NCI-H82 (cell line): ENCODE data around the gene PRKAR1B.

ENCODE experiments used
- DNase-seq: peaks from one replicate; lab custom pipeline; 2025; lab: John Stamatoyannopoulos, UW

Gene PRKAR1B

DNA sequence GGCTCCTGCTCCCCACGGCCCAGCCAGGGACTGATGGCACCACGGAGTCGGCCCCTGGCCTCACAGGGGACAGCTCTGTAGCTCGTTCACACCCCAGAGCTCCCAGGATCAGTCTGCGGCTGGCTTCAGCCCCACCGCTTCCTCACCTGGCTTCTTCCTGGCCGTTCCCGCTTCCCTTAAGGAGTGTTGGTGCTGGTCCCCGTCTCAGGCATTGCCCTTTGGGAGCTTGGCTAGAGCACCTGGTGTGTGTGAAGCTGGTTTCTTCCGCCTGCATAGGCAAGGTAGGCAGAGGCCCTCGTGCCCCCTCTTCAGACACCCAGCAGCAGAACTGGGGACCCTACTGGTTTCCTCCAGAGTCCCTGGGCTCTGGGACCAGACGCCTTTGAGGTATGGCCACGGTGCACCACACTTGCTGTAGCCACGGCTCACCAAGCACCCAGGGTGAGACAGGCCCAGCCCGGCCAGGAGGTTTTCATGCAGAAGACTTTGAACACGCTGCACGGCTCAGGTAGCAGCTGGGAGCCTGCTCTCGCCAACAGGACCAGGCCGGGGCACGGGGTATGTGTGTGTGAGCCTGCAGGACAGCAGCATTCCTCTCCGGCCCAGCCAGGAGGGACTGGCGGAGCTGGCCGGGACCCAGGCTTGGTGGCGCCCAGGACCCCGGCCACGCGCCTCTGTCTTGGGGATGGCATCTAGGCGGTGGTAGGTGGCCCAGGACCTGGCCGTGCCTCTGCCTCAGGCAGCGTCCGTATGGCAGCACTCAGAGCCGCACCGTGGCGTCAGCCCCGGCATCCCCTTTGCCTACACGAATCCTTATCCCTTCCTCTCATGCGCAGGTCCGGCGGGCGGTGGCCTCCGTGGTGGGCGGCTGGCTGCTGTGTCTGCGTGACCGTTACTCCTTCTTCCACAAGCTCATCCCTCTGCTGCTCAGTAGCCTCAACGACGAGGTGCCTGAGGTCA is 13.2 kb upstream of the PRKAR1B start:
- no peak for DNase-seq

GRCh38 chr7:739455-739982 is 12.4 kb upstream of the PRKAR1B start:
- DNase-seq, result no peak

GRCh38 chr7:738723-739454 is 11.8 kb upstream of the PRKAR1B start:
- DNase-seq, result no peak

DNA sequence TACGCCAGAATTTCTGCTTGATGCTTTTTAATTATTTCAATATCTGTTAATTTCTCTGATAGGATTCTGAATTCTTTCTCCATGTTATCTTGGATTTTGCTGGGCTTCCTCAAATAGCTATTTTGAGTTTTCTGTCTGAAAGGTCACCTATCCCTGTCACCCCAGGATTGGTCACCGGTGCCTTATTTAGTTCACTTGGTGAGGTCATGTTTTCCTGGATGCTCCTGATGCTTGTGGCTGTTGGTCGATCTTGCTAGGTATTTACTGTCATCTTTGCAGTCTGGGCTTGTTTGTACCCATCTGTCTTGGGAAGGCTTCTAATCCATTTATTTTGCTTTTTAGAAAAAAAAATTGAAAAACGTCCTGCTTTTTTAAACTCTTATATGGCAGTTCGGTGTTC is 11.2 kb upstream of the PRKAR1B start:
- DNase-seq, result no peak

GRCh38 chr7:734808-735207 is 7.7 kb upstream of the PRKAR1B start:
- no peak for DNase-seq

GRCh38 chr7:734214-734613 is 7.1 kb upstream of the PRKAR1B start:
- peak; percentile 5 for DNase-seq

DNA sequence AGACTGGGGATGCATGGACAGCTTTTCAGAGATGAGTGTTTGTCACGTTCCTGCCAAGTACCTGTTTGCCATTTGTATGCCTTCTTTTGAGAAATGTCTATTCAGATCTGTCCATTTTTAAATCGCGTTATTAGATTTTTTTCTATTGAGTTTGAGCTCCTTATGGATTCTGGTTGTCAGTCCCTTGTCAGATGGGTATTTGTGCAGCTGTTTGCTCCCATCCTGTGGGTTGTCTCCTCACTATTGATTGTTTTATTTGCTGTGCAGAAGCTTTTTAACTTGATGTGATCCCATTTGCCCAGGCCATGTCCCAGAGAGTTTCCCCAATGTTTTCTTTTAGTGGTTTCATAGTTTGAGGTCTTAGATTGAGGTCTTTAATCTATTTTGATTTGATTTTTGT is 5.5 kb upstream of the PRKAR1B start:
- no peak for DNase-seq

DNA sequence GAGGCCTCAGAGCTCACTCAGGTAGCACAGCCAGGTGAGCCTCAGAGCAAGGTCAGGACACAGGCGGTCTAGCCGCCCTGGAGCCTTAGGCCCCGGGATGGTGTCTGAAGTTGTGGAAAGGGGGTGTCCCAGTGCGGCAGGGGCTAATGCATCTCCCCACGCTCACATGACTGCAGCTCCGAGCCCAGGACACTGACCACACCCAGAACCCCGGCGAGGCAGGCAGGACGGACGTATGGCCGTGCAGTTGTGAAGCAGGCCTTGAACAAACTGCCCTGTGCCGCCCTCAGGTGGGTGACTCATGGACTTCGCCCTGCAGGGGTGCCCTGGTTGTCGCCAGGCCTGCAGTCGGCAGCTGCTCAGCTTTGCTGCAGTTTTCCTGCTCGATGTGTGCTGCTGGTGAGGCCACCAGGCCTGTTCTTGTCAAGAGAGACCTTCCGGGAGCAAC is 5.0 kb upstream of the PRKAR1B start:
- DNase-seq, result no peak

DNA sequence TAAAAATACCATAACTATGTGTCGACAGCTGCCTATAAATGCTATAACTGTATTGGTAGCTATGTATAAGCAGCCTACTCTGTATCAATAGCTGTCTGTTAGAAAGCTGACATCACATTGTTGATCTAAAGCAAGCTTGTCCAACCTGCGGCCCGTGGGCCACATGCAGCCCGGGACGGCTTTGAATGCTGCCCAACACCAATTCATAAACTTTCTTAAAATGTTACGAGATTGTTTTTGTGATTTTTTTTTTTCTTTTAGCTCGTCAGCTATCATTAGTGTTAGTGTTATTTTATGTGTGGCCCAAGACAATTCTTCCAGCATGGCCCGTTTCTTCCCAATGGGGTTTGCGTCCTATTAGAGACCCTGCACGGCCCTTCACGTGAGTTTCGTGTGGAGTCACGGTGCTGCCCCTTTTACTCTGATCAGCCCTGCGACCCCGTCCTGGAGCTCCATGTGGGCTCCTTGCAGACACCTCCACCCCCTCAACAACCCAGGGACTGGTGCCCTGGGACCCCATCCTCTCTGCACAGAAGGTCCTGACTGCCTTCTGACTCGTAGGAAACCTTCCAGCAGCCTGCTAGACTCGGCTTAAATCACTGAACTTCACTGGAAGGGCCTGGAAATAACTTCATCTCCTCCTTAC is 4.5 kb upstream of the PRKAR1B start:
- no peak for DNase-seq

GRCh38 chr7:730501-731439 is 3.7 kb upstream of the PRKAR1B start:
- DNase-seq, result no peak

DNA sequence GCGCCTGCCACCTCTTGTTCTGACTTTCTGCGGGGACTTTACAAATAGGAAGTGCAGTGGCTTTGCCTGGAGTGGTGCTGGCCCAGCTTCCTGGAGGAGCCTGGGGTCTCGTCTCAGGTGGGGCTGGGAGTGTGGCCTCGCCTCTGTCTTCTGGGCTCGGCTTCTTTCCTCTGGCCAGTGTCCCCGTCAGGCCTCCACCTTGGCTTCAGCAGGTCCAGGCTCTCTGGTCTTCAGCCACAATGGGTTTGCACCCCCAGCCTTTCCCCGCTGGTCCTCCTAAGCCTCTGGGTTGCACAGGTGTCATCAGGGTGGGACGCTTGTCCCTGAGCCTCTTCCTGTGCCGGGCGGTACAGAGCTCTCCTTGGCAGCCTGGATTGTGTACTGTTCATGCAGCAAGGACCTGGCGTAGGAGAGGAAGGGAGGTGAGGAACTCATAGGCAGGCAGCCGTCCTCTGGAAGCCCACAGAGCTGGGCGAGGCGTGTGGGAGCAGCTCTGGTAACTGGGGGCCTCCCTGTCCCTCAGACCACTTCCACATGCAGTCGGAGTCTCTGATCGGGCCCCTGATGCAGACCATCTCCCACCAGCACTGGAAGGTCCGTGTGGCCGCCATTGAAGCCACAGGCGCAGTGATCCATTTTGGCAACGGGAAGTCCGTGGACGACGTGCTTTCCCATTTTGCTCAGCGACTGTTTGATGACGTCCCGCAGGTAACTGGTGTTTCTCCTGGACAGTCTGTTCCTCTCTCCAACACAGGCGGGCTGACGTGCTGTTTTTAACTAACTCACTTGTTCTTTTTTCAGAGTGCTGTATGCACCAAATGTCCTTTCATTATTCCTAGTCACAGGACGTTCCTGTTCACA is 2.3 kb upstream of the PRKAR1B start:
- DNase-seq, result no peak

DNA sequence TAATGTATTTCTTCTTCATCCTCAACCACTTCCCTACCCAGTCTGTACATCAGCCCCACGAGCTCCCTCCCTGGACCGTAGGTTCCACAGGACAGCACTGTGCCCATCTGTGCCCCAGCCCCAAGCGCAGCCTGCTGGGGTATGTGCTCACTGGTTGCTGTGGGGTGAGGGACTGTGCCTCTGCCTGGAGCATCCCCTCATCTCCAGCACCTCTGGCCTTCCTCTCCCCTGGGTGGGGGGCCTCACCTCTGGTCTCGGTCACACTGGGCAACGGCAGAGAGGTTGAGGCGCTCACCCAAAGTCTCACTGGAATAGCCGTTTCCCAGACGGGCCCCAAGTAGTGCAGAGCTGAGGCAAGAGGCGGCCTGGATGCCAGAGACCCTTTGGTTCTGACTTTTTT is 1.5 kb upstream of the PRKAR1B start:
- no peak for DNase-seq

- peak; percentile 31 for DNase-seq
Observed at GRCh38 chr7:727806-728460, 852 bp upstream of the PRKAR1B start.

- DNase-seq, result no peak
Observed at GRCh38 chr7:726854-727103, 302 bp downstream of the PRKAR1B start.

DNA sequence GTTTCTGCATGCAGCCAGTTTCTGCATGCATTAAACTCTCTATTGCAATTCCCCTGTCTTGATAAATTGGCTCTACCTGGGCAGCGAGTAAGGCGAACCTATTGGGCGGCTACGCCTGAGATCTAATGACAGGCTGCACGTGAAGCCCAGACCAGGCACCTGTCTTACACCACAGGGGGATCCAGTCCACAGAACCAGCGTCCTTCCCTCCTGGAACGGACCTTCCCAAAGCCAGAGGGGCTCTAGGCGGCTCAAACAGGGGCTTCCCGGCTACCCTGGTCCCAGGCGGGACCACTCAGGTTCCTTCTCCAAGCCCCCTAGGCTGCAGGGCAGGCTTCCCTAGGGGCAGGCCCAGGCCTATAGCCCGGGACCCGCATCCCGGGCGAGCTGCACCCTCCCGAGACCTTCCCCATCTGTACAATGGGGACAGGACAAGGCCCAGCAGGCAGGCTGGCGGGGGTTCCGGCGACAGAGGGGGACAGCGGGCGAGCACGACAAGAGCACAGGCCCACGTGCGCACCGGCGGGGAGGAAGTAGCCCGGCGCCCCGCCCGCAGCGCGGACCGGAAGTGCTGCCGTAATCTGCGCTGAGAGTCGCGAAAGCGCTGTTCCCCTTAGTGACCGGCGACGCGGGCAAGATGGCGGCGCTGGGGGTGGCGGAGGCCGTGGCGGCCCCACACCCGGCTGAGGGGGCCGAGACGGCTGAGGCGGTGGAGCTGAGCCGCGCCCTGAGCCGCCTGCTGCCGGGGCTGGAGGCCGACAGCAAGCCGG is 812 bp downstream of the PRKAR1B start, which contains the start of gene DNAAF5:
DNAAF5 (plus strand) TSS at position 616 of the 770 bp plus-strand sequence; CDS start at position 638, 22 bp downstream.
- DNase-seq, result peak; percentile 93

- no peak for DNase-seq
Observed at GRCh38 chr7:725223-726005, 1.7 kb downstream of the PRKAR1B start.

DNA sequence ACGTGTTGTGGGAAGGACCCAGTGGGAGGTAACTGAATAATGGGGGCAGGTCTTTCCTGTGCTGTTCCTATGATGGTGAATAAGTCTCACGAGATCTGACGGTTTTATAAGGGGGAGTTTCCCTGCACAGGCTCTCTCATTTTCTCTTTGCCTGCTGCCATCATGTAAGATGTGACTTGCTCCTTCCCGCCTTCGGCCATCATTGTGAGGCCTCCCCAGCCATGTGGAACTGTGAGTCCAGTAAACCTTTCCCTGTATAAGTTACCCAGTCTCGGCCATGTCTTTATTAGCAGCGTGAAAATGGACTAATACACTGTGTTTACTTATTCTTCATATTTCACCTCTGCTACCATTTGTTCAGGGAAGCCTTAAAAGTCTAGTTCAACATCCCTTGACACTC is 2.8 kb downstream of the PRKAR1B start:
- no peak for DNase-seq

DNA sequence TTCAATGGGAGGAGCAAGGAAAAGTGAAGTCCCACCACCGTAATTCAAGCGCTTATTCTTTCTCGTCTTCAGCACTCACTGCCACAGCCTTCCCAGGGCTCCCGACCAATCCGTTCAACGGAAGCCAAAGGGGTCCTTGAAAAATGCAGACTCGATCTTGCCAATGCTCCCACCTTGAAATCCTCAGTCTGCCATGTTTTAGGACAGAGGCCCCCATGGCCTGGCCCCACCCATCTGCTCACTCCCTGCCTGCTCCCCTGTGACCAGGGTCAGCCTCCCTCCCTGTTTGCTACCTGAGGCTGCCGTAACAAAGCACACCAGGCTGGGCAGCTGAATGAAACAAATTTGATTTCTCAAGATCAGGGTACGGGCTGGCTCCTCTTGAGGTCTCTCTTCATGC is 3.5 kb downstream of the PRKAR1B start:
- no peak for DNase-seq
